Astrocyte of the hippocampus (primary cell): ENCODE measurements around the gene PFDN6.

ENCODE experiments used
- DNase-seq: peaks from one replicate; pipeline ENCODE4 v3.0.0; 2011; ENCODE audit warnings: low read depth, low spot score

Gene PFDN6

DNA sequence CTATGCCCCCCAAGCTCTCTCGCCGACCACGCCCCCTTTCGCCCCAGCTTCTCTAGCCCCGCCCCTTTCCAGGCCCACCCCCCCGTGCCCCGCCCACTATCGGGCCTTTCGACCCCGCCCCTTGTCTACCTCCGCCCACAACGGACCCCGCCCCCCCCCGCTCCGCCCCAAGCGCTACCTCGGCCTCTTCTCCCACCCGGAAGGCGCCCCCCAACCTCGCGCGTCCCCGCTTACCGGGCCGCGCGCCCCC, 27.9 kb downstream of the PFDN6 start:
- DNase-seq = no peak

DNA sequence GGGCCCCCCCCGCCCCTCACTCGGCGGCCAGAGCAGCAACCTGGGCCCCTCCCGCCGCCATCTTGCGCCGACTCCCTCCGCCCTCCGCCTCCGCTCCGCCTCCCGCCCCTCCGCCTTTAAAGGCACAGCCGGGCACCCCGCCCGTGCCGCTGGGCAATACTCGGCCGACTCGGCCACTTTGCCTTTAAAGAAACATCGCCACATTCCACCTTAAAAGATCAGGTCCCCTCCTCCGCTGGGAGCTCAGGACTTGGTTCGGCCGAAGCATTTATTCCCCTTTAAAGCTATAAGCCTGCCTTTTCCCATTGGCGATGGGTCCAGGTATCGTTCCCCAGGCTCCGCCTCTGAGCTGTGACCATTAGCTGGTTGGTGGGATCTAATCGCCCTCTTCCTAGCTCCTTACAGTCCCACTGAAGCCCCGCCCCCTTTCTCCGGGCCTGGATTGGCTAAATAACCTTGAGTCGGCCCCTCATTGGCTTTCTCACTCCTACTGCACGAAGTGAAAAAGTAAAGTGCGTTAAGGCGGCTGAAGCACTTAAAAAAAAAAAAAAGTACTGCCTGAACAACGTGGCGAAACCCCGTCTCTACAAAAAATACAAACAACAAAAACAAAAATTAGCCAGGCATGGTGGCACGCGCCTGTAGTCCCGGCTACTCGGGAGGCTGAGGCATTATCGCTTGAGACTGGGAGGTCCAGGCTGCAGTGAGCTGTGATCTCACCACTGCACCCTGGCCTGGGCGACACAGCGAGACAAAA, 28.4 kb downstream of the PFDN6 start, which contains the start of gene ZBTB22:
Gene ZBTB22, minus strand, starts transcription at position 76 of the 757 bp plus-strand sequence. CDS start 828 bp downstream, outside the sequence.
- DNase-seq = peak; percentile 99

DNA sequence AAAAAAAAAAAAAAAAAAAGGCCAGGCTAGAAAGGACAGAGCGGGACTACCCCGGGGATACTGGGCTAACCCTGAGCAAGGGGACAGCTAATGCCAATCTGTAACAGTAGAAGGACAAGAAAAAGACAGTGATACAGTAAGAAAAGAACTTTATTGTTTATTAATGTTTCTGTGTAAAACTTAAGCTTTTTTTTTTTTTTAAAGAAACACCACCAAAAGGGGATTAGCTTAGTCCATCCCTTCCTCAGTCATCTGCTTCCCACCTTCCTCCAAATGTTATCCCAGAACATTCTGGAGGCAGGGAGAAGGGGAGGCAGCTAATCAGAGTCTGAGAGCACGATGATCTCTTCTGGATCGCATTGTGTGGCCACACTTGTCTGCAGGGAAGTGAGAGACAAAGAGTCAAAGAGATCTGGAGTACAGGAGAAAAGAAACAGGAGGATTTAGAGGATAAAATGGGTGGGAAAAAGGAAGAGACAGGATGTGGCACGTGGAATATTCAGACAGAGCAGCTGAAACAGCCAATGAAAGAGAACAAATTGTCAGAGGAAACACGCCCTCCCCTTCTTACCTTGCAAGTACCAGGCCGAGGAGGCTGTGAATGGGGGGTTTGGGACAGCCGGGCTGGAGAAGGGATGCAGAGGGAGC, 29.1 kb downstream of the PFDN6 start:
- DNase-seq = no peak

DNA sequence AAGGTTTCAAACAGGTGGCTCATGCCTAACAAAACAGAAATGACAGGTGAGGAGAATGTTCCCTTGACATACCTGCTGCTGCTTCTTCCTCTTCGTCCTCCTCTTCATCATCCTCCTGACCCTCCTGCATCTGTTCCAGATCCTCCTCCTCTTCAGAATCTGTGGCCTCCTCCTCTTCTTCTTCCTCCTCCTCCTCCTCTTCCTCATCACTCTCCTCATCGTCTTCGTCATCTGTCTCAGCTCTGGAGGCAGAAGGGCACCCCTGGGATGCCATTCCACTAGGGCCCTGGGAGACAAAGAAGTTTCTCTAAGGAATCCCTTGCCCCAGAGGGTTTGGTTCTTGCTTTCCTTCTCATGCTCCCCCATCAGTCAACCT, 30.5 kb downstream of the PFDN6 start:
- DNase-seq = no peak

DNA sequence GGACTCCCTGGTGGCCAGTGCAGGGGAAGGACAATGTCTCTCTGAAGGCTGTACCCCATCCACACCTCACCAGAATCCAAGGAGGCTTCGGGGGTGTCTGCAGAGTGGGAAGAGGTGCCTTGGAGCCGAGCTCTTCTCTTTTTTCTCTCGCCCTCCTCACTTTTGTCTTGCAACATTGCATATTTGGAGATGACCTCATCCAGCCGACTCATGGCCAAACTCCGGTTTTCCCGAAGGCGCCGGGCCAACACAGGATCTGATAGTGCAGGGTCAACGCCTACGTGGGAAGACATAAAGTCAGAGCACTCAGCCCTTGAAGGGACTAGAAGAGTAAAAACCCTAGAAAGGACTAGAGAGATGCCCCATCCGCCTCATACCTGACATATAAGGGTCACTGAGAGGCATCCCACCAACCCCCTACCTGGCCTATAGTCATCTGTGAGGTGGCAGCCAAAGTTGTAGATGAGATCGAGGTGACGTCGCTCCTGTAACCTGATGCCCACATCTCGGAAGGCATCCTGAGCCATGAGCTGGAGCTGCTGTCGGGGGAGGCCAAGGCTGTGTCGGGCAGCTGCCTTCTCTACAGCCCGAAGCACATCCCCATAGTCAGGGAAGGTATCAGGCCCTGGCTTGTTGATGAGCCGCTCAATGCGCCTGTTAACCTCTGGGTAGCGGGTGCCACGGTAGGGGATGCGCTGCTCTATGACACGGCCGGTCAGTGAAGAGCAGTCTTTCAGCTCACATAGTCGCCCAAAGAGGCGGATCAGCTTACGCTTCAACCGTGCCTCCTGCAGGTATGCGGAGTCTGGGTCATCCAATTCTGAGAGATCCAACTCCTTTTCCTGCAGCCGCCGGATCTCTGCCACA, 31.1 kb downstream of the PFDN6 start:
- DNase-seq = peak; percentile 82

DNA sequence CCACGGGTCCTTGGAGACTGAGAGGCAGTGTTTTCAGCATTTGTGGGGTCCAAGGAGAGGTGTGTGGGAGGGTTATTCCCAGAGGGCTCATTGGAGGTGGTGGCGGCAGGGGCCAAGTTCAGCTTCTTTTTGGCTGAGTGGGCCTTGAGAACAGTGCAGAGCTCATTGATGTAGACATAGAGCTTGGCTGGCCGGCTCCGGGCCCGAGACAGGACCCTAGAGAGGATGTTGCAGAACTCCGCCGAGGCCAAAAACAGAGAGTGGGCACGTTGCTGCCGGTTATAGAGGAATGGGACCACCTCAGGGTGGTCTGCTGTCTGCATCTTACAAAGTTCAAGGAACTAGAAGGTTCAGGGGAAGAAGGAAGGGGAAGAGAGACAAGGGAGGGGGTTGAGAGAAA, 31.8 kb downstream of the PFDN6 start:
- no peak for DNase-seq

DNA sequence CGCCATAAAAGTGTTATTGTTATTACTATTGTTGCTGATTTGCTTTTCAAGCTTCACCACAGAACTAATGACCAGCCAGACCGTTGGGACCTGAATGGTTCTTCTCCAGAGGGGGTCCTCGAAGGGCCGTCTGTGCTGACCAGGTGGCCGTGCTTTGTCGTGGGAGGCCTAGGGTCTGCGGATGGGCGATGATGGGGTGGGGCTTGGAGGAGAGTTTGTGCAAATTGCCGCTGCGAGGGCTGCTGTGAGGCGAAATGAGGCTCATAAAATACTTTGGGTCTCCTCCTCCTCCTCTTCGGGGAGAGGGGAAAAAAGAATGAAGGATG, 34.2 kb downstream of the PFDN6 start:
- no peak for DNase-seq

DNA sequence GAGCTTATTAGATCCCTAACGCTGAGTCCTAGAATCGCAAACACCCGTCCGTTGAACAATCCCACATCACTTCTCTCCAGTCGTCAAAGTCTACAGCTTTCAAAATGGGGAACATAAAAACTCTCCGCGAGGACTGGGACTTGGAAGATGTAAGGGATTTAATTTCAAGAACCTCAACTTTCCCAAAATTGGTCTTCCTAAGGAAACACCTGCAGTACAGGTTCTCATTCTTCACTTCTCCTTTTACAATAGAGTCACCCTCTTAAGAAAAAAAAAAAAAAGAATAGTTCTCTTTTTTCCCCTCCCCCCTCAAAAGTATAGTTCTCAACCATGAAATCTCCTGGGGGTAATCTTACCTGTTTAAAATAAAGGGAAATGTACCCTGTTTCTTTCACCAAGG, 34.7 kb downstream of the PFDN6 start:
- DNase-seq = no peak

DNA sequence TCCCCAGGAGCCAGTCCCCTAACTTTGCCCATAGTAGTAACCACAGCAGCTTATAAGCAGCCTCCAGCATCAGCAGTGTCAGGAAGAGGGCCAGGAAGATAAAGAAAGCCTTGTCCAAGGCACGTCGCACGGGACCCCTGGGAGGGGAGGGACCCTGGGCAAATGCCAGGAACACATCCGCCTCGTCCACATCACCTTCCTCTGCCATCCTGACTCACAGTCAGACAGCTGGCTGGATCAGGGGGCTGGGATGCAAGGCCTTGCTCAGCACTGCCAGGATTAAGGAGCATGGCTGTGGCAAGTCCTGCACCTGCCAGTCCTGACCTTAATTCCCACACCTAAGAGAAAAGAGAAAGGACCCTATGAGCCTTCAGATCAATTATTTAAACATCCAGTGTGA, 39.7 kb downstream of the PFDN6 start:
- no peak for DNase-seq

DNA sequence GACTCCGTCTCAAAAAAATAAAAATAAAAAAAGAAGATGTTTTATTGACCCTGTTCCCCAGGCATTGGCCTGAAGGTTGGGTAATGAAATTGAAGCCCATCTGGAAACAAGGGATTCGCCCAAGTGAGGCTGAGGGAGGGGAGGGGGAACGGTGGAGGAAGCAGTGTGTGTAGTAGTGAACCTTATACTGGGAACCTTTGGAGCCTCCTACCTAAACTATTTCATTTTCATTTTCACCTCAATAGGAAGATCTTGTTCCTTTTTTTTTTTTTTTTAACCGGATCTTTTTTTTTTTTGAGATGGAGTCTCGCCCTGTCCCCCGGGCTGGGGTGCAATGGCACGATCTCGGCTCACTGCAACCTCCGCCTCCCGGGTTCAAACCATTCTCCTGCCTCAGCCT, 41.3 kb downstream of the PFDN6 start:
- no peak for DNase-seq

DNA sequence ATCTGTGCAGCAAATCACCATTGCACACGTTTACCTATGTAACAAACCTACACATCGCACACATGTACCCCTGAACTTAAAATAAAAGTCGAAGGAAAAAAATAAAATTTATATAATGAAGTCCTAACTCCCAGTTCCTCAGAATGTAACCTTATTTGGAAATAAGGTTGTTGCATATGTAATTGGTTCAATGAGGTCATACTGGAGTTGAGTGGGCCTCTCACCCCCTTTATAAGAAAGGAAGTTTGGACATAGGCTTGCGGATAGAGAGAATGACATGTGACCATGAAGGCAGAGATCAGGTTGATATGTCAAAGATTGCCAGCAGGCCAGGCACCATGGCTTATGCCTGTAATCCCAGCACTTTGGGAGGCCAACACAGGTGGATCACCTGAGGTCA, 44.3 kb downstream of the PFDN6 start:
- no peak for DNase-seq

DNA sequence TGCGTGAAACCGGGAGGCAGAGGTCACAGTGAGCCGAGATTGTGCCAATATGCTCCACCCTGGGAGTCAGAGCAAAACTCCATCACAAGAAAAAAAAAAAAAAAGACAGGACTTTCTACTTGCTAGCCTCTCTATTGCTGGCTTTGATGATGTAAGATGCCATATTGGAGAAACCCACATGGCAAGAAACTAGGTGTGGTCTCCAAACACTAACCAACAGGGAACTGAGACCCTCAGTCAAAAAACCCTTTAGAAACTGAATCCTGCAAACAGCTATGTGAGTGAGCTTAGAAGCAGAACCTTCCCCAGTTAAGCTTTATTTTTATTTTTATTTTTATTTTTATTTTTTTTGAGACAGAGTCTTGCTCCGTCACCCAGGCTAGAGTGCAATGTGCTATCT, 46.5 kb downstream of the PFDN6 start:
- no peak for DNase-seq

DNA sequence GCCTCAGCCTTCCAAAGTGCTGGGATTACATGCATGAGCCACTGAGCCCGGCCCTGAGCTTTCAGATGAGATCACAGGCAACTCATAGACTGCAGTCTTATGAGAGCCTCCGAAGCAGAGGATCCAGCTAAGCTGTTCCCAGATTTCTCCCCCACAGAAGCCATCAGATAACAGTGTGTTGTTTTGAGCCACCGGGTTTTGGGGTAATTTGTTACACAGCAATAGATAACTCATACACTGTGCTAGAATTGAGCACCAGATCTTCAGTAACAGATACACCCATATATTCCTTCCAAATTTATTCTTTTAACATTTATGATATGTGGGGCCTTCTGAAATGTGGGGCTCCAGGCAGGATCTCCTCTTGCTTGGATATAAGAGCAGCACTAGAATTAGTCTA, 47.1 kb downstream of the PFDN6 start:
- no peak for DNase-seq

DNA sequence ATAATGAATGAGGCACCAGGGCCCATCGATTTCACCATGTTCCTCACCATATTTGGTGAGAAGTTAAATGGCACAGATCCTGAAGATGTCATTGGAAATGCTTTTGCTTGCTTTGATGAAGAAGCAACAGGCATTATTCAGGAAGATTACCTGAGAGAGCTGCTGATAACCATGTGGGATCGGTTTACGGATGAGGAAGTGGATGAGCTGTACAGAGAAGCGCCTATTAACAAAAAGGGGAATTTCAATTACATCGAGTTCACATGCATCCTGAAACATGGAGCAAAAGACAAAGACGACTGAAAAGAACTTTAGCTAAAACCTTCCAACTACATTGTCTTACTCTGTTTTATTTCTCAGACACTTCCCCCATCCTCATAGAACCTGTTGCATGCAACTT, 49.8 kb downstream of the PFDN6 start:
- DNase-seq = no peak
